ENCODE measurements around the gene LRCH4. TPM values are rescaled to one million over a fixed set of nuclear protein-coding genes. Genes with fewer than 3 reads are reported as not detected.

The LRCH4 gene
- polyA plus RNA-seq, 2 of the 4 experiments (the other 2 are of a cell fraction), result 5.5 to 17.1 TPM

DNA sequence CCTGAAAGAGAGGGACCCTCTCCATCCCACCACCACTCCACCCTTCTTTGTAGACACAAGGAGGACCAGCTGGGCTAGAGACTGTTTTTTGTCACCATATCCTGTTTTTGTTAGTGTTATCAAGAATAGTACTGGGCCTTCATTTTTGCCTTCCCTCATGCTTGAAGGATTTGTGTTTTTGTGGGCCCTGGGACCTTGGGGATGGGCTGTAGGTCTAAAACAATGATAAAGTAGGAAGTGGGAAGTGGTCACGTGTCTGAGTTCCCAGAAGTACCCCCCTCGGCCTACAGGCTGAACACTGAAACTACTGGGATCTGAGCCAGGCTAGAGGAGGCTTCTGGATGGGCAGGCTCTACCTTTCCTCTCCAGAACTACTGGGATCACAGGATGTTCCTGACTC lies 38.1 kb downstream of the LRCH4 start:
- ChIA-PET POLR2A (interaction anchor here (1.0 kb wide), 1 partner anchor 327 kb away, joined by 3 read pairs; the partner anchor contains the start of gene SRRT), CTCF (interaction anchor here (1.2 to 19.2 kb wide), 4 partner anchors 12 to 78 kb away, joined by 3 to 316 read pairs (median 14); no protein-coding TSS in a partner anchor)
- Histone ChIP-seq H3K9me3 (no peaks in the 10 kb centered on the region), H3K4me1 (peaks cover 60% of the 10 kb centered on the region), H3K27ac (peak overlapping the region; percentile 94 to 100), H3K4me2 (peak overlapping the region; percentile 98), H3K4me3 (no peak overlapping the region)
- DNase-seq (ENCODE audit: low read depth in 1 of 2, low spot score in 1 of 2), result no peak
- FAIRE-seq, result no peak
- TF ChIP-seq CEBPB (IDR thresholded peaks at IDR 0.05), result no peak
- TF ChIP-seq, protein P1, sequence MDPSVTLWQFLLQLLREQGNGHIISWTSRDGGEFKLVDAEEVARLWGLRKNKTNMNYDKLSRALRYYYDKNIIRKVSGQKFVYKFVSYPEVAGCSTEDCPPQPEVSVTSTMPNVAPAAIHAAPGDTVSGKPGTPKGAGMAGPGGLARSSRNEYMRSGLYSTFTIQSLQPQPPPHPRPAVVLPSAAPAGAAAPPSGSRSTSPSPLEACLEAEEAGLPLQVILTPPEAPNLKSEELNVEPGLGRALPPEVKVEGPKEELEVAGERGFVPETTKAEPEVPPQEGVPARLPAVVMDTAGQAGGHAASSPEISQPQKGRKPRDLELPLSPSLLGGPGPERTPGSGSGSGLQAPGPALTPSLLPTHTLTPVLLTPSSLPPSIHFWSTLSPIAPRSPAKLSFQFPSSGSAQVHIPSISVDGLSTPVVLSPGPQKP (IDR thresholded peaks at IDR 0.05; ENCODE audit: low read depth, low read length), result no peak
- TF ChIP-seq HDAC2 (IDR thresholded peaks at IDR 0.05), result no peak
- TF ChIP-seq, protein P2, sequence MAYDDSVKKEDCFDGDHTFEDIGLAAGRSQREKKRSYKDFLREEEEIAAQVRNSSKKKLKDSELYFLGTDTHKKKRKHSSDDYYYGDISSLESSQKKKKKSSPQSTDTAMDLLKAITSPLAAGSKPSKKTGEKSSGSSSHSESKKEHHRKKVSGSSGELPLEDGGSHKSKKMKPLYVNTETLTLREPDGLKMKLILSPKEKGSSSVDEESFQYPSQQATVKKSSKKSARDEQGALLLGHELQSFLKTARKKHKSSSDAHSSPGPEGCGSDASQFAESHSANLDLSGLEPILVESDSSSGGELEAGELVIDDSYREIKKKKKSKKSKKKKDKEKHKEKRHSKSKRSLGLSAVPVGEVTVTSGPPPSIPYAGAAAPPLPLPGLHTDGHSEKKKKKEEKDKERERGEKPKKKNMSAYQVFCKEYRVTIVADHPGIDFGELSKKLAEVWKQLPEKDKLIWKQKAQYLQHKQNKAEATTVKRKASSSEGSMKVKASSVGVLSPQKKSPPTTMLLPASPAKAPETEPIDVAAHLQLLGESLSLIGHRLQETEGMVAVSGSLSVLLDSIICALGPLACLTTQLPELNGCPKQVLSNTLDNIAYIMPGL (CRISPR knock-in tag; IDR thresholded peaks at IDR 0.05; ENCODE audit: borderline replicate concordance), result no peak
- 89% methylated on average over 2 of the region's 2 CpGs for WGBS (ENCODE audit: missing lambda C conversion rate)
- ATAC-seq, result no peak

DNA sequence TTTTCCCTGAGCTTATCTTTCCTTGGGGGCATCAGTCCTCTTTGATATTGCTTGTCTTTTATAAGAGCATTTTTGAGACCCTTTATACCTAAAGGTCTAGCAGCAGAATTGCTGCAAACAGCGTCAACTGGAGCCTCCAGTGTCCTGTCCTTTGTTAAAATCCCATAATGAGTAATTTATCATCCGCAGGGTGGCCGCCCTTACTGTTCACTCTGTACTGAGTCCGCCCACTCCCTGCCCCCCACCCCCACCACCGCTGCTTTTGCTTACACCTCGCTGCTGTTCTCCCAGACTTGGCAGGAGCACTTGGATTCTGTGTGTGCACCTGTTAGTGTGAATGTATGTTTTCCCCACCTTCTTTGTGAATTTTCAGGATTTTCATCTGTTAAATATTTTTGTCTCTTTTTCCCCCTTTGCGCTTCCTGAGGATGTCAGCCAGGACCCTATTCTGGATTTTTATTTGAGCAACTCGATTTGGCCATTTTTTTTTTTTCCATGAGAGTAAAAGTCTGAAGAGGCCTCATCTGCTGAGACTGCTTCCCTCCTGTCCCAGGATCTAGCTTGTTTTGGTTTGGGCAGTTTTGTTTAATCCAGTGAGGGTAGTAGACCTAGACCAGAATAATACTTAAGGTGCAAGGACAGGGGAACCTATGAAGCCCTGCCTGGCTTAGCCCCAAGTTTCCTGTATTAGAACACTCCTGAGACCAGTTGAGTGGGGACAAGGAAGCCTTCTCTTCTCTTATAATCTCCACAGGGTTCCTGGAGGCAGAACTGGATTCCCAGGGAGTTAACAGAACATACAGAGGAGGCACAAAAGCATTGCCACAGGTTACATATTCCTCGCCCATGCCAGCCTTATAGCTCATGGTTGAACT lies 38.8 kb downstream of the LRCH4 start:
- no peak for TF ChIP-seq RCOR1 (IDR thresholded peaks at IDR 0.05; ENCODE audit: low read depth, low read length)
- TF ChIP-seq TFCP2L1 (CRISPR knock-in tag; IDR thresholded peaks at IDR 0.05), result no peak
- TF ChIP-seq, protein P3, sequence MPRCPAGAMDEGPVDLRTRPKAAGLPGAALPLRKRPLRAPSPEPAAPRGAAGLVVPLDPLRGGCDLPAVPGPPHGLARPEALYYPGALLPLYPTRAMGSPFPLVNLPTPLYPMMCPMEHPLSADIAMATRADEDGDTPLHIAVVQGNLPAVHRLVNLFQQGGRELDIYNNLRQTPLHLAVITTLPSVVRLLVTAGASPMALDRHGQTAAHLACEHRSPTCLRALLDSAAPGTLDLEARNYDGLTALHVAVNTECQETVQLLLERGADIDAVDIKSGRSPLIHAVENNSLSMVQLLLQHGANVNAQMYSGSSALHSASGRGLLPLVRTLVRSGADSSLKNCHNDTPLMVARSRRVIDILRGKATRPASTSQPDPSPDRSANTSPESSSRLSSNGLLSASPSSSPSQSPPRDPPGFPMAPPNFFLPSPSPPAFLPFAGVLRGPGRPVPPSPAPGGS (IDR thresholded peaks at IDR 0.05), result no peak
- TF ChIP-seq ZSCAN20 (CRISPR knock-in tag; IDR thresholded peaks at IDR 0.05), result no peak
- no peak for TF ChIP-seq CHD4 (IDR thresholded peaks at IDR 0.05; ENCODE audit: borderline replicate concordance)
- no peak for TF ChIP-seq HOXA7 (CRISPR knock-in tag; IDR thresholded peaks at IDR 0.05)
- no peak for TF ChIP-seq HDAC2 (IDR thresholded peaks at IDR 0.05)
- TF ChIP-seq HOXB13 (CRISPR knock-in tag; IDR thresholded peaks at IDR 0.05; ENCODE audit: low read depth), result no peak
- no peak for TF ChIP-seq SMC3 (IDR thresholded peaks at IDR 0.05)
- no peak for TF ChIP-seq POLR2A (IDR thresholded peaks at IDR 0.05; ENCODE audit: low read length)
- ChIA-PET CTCF (interaction anchor here (1.0 to 19.2 kb wide), 7 partner anchors 13 to 84 kb away, joined by 3 to 316 read pairs (median 4); no protein-coding TSS in a partner anchor), POLR2A (interaction anchor here (1.0 to 1.5 kb wide), 2 partner anchors 39 to 328 kb away, joined by 3 to 4 read pairs; partner anchors contain the start of genes FBXO24, LRCH4 and SRRT)
- Histone ChIP-seq H3K27ac (peak overlapping the region; percentile 94 to 100), H3K4me1 (peaks cover 67% of the 10 kb centered on the region), H3K4me3 (peak overlapping the region; percentile 28), H3K9me3 (no peaks in the 10 kb centered on the region), H3K4me2 (peak overlapping the region; percentile 98)
- DNase-seq (ENCODE audit: low read depth in 1 of 2, low spot score in 1 of 2) (no peak), FAIRE-seq (no peak), ATAC-seq (no peak)
- WGBS (ENCODE audit: missing lambda C conversion rate), result 66% methylated on average over 8 of the region's 9 CpGs

DNA sequence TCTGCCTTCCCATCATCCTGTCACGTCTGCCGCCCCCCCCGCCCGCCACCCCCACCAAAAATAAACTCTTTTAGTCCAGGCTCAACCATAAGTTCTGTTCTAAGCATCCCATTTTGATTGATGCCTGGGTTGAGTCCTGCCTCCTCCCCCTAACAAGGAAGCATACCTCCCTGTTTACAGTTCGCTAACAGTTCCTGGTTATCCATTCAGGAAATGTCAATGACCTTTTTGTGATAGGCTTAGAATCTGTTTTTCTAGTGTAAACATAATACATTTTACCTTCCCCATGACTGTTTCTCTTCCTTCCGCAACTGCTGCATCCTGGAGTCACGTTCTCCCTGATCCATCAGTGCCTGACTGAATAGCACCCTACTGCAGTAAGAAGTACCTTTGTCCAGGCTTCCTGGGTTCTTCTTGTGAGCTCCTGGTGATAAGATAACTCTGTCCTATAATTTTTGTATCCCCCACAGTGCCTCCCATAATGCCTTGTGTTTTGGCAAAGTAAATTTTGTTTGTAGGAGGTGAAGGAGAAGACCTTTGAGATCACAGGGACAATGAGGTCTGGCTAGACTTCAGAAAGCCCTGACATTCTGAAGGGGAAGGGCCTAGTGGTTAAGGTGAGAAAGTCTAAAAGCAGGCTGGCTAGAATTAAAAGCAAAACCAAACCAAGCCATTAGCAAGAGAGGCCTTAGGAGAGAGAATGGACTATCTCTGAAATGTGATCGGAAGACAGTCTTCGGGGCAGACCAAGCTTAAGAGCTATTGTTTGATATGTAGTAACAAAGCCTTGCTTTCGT lies 39.6 kb downstream of the LRCH4 start:
- ChIA-PET POLR2A (interaction anchor here (0.6 to 1.6 kb wide), 7 partner anchors 13 to 329 kb away, joined by 3 to 8 read pairs (median 4); partner anchors contain the start of genes FBXO24, LRCH4, NYAP1 and SRRT), CTCF (interaction anchor here (0.8 to 19.2 kb wide), 11 partner anchors 14 to 84 kb away, joined by 3 to 316 read pairs (median 5); partner anchors contain the start of genes FBXO24, LRCH4 and NYAP1)
- FAIRE-seq (no peak), ATAC-seq (peak; percentile 78 to 82), DNase-seq (ENCODE audit: low read depth in 1 of 2, low spot score in 1 of 2) (peak; percentile 63 to 84)
- peak overlapping the region; percentile 94 to 100 for H3K27ac ChIP-seq
- no peaks in the 10 kb centered on the region for H3K9me3 ChIP-seq
- peak overlapping the region; percentile 28 for H3K4me3 ChIP-seq
- peaks cover 72% of the 10 kb centered on the region for H3K4me1 ChIP-seq
- 24% methylated on average over 8 of the region's 10 CpGs for WGBS (ENCODE audit: missing lambda C conversion rate)
- peak overlapping the region; percentile 98 for H3K4me2 ChIP-seq
- TF ChIP-seq JUN (IDR thresholded peaks at IDR 0.05) (no peak; a peak in 1 of 5 replicates), EHF (CRISPR knock-in tag; IDR thresholded peaks at IDR 0.05) (no peak), MAFK (IDR thresholded peaks at IDR 0.05; ENCODE audit: partially characterized antibody) (no peak), MYC (IDR thresholded peaks at IDR 0.05; ENCODE audit: borderline replicate concordance, low read length) (no peak), RAD21 (conservative IDR thresholded peaks at IDR 0.05 in 1 of 2, IDR thresholded peaks at IDR 0.05 in 1 of 2) (no peak), CBX2 (IDR thresholded peaks at IDR 0.05; ENCODE audit: borderline replicate concordance, low read depth) (no peak), KDM5A (IDR thresholded peaks at IDR 0.05) (no peak), SMC3 (IDR thresholded peaks at IDR 0.05) (no peak)
- TF ChIP-seq, protein P4, sequence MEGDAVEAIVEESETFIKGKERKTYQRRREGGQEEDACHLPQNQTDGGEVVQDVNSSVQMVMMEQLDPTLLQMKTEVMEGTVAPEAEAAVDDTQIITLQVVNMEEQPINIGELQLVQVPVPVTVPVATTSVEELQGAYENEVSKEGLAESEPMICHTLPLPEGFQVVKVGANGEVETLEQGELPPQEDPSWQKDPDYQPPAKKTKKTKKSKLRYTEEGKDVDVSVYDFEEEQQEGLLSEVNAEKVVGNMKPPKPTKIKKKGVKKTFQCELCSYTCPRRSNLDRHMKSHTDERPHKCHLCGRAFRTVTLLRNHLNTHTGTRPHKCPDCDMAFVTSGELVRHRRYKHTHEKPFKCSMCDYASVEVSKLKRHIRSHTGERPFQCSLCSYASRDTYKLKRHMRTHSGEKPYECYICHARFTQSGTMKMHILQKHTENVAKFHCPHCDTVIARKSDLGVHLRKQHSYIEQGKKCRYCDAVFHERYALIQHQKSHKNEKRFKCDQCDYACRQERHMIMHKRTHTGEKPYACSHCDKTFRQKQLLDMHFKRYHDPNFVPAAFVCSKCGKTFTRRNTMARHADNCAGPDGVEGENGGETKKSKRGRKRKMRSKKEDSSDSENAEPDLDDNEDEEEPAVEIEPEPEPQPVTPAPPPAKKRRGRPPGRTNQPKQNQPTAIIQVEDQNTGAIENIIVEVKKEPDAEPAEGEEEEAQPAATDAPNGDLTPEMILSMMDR (IDR thresholded peaks at IDR 0.05), result no peak
- TF ChIP-seq, protein P5, sequence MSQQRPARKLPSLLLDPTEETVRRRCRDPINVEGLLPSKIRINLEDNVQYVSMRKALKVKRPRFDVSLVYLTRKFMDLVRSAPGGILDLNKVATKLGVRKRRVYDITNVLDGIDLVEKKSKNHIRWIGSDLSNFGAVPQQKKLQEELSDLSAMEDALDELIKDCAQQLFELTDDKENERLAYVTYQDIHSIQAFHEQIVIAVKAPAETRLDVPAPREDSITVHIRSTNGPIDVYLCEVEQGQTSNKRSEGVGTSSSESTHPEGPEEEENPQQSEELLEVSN (IDR thresholded peaks at IDR 0.05; ENCODE audit: borderline replicate concordance, low read depth), result no peak
- TF ChIP-seq, protein P6, sequence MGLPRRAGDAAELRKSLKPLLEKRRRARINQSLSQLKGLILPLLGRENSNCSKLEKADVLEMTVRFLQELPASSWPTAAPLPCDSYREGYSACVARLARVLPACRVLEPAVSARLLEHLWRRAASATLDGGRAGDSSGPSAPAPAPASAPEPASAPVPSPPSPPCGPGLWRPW (IDR thresholded peaks at IDR 0.05), result no peak

Measured in A549 (cell line).